ENCODE results near the gene CYB5D1.

Gene CYB5D1

GRCh38 chr17:7845359-7846062 is 12.3 kb upstream of the CYB5D1 start:
- peak overlapping the region; percentile 88 for H3K4me3 ChIP-seq (ENCODE audit: low read depth, low read length)
- DNase-seq (ENCODE audit: low read depth), result no peak
- TF ChIP-seq, protein P1, sequence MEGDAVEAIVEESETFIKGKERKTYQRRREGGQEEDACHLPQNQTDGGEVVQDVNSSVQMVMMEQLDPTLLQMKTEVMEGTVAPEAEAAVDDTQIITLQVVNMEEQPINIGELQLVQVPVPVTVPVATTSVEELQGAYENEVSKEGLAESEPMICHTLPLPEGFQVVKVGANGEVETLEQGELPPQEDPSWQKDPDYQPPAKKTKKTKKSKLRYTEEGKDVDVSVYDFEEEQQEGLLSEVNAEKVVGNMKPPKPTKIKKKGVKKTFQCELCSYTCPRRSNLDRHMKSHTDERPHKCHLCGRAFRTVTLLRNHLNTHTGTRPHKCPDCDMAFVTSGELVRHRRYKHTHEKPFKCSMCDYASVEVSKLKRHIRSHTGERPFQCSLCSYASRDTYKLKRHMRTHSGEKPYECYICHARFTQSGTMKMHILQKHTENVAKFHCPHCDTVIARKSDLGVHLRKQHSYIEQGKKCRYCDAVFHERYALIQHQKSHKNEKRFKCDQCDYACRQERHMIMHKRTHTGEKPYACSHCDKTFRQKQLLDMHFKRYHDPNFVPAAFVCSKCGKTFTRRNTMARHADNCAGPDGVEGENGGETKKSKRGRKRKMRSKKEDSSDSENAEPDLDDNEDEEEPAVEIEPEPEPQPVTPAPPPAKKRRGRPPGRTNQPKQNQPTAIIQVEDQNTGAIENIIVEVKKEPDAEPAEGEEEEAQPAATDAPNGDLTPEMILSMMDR (IDR thresholded peaks at IDR 0.05; ENCODE audit: control insufficient read depth, extremely low read depth, insufficient read depth), result no peak

DNA sequence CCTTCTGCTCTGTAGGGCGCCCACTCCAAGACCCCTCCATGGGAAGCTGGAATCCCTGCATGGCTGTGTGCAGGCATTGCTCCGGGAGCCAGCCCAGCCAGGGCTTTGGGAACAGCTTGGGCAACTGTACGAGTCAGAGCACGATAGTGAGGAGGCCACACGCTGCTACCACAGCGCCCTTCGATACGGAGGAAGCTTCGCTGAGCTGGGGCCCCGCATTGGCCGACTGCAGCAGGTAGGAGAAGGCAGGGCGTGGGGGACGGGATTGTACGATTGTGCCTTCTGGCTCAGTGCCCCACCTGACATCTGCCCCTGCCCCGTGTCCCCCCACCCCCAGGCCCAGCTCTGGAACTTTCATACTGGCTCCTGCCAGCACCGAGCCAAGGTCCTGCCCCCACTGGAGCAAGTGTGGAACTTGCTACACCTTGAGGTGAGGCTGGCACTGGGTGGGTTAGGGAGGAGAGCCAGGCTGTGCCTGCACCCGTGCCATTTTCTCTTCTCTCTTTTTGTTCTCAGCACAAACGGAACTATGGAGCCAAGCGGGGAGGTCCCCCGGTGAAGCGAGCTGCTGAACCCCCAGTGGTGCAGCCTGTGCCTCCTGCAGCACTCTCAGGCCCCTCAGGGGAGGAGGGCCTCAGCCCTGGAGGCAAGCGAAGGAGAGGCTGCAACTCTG is 11.6 kb upstream of the CYB5D1 start:
- H3K4me3 ChIP-seq (ENCODE audit: low read depth, low read length), result no peak overlapping the region
- DNase-seq (ENCODE audit: low read depth), result no peak
- TF ChIP-seq, protein P1 (IDR thresholded peaks at IDR 0.05; ENCODE audit: control insufficient read depth, extremely low read depth, insufficient read depth), result no peak

DNA sequence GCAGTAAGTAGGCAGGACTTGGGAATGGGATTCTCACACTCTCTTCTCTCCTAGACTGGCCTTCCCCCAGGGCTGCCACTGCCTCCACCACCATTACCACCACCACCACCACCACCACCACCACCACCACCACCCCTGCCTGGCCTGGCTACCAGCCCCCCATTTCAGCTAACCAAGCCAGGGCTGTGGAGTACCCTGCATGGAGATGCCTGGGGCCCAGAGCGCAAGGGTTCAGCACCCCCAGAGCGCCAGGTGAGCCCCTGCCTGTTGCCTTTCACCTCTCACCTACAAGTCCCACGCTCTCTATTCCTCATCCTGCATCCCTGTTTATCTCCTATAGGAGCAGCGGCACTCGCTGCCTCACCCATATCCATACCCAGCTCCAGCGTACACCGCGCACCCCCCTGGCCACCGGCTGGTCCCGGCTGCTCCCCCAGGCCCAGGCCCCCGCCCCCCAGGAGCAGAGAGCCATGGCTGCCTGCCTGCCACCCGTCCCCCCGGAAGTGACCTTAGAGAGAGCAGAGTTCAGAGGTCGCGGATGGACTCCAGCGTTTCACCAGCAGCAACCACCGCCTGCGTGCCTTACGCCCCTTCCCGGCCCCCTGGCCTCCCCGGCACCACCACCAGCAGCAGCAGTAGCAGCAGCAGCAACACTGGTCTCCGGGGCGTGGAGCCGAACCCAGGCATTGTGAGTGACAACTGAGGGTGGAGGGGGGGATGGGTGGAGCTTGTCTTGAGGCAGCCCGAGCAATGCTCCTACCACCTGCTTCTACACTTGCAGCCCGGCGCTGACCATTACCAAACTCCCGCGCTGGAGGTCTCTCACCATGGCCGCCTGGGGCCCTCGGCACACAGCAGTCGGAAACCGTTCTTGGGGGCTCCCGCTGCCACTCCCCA is 10.8 kb upstream of the CYB5D1 start:
- TF ChIP-seq, protein P1 (IDR thresholded peaks at IDR 0.05; ENCODE audit: control insufficient read depth, extremely low read depth, insufficient read depth), result no peak
- no peak overlapping the region for H3K4me3 ChIP-seq (ENCODE audit: low read depth, low read length)
- DNase-seq (ENCODE audit: low read depth), result no peak

GRCh38 chr17:7848131-7848579 is 9.6 kb upstream of the CYB5D1 start:
- TF ChIP-seq, protein P1 (IDR thresholded peaks at IDR 0.05; ENCODE audit: control insufficient read depth, extremely low read depth, insufficient read depth), result no peak
- H3K4me3 ChIP-seq (ENCODE audit: low read depth, low read length), result no peak overlapping the region
- no peak for DNase-seq (ENCODE audit: low read depth)

- DNase-seq (ENCODE audit: low read depth), result no peak
- H3K4me3 ChIP-seq (ENCODE audit: low read depth, low read length), result no peak overlapping the region
- TF ChIP-seq, protein P1 (IDR thresholded peaks at IDR 0.05; ENCODE audit: control insufficient read depth, extremely low read depth, insufficient read depth), result no peak
These were observed 9.1 kb upstream of the CYB5D1 start for GRCh38 chr17:7848739-7849129.

GRCh38 chr17:7849130-7849750 is 8.6 kb upstream of the CYB5D1 start:
- no peak for DNase-seq (ENCODE audit: low read depth)
- TF ChIP-seq, protein P1 (IDR thresholded peaks at IDR 0.05; ENCODE audit: control insufficient read depth, extremely low read depth, insufficient read depth), result no peak
- H3K4me3 ChIP-seq (ENCODE audit: low read depth, low read length), result no peak overlapping the region

All from LNCaP clone FGC (cell line).